ENCODE data around the gene ZBTB46.

The ZBTB46 gene

GRCh38 chr20:63767886-63768285 lies 63.2 kb downstream of the ZBTB46 start:
- DNase-seq (ENCODE audit: low spot score), result no peak

DNA sequence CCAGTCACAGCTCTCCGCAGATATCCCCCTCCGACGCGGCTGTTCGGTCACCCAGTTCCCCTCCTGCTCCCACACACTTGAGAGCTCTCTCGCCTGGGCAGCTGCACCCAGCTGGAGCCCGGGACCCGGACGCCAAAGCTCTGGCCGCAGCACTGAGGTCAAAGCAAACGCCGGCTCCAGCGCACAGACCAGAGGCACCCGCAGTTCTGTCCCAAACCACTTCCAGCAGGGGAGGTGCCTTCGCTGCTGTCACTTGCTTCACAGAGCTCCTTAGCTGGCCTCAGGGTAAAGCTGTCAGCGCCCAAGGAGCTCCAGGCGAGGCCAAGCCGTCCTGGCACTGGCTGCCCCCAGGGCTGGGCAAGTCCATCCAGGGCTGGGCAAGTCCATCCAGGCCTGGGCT lies 63.6 kb downstream of the ZBTB46 start:
- DNase-seq (ENCODE audit: low spot score), result no peak

DNA sequence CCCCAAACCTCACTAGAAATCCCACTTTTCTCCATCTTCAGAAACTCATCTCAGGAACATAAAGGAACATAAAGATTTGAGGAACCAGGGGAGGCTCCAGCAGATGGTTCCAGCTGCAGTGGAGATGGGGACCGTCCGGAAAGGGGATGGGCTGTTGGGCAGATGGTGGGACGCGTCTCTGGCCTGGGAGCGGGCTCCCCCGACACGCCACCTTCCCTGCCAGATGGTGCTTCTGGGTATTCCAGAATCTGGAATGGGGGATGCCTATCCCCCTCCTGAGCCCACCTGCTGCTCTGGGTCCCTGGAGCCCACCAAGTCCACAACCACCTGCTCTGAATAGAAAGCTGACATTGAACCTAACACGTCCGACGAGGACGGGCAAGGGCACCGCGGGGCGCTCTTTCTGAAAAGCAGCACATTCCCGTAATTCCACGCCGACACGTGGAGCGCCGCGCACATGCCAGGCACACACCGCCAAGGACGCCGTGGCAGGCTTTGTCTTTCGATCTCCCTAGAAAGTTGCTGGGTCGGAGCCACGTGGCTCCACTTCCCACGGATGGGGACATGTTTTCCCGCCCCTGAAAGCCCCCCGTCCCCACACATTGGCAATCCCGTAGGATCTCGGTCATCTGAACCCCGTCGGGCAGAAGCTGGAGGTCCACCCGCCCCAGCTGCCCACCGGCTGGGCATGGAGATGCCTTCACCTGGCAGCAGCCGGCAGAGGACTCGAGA lies 64.2 kb downstream of the ZBTB46 start:
- DNase-seq (ENCODE audit: low spot score), result no peak

- DNase-seq (ENCODE audit: low spot score), result no peak
Observed at GRCh38 chr20:63765902-63766301, 65.2 kb downstream of the ZBTB46 start.

DNA sequence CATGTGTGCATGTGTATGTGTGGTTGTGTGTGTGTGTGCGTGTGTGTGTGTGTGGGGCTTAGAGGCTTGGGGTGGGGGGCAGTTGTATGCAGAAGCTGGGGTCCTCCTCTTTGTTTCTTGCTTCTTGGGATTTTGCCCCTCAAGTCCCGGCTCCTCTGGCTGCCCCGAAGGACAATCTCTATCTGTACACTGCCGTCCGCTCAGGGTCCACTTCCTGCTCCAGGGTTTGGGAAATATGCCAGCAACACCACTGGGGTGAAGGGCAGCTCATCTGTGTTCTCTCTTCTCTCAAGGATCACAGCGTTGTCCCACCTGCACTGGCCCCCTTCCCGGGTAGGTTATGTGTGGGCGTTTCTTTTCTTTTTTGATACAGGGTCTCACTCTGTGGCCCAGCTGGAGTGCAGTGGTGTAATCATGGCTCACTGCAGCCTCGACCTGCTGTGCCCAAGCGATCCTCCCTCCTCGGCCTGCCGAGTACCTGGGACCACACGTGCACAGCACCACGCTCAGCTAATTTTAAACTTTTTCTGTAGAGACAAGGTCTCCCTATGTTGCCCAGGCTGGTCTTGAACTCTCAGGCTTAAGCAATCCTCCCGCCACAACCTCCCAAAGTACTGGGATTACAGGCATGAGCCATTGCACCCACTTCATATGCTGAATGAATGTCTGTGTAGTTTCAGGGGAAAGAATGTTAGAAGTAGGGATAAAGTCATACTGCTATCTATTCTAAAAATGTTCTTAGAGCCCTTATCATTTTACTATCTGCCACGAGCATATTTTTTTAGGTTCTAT lies 65.8 kb downstream of the ZBTB46 start:
- DNase-seq (ENCODE audit: low spot score), result no peak

- DNase-seq (ENCODE audit: low spot score), result no peak
Observed at GRCh38 chr20:63759377-63759901, 71.6 kb downstream of the ZBTB46 start.

- DNase-seq (ENCODE audit: low spot score), result no peak
Observed at GRCh38 chr20:63758152-63758551, 72.9 kb downstream of the ZBTB46 start.

DNA sequence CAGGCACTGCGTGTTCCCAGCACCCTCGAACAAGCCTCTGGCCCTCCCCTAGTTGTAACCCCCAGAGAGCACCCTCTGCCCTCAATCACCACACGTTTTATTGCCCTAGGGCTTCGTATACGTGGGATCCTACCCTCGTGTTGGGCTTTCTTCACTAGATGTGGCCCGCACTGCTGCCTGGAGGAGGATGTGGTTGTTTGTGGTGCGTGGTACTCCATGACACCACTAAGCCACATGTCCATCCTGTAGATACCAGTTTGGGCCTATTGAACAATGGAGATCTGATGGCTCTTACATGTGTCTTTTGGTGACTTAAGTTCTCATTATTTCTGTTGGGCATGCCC lies 74.4 kb downstream of the ZBTB46 start:
- no peak for DNase-seq (ENCODE audit: low spot score)

DNA sequence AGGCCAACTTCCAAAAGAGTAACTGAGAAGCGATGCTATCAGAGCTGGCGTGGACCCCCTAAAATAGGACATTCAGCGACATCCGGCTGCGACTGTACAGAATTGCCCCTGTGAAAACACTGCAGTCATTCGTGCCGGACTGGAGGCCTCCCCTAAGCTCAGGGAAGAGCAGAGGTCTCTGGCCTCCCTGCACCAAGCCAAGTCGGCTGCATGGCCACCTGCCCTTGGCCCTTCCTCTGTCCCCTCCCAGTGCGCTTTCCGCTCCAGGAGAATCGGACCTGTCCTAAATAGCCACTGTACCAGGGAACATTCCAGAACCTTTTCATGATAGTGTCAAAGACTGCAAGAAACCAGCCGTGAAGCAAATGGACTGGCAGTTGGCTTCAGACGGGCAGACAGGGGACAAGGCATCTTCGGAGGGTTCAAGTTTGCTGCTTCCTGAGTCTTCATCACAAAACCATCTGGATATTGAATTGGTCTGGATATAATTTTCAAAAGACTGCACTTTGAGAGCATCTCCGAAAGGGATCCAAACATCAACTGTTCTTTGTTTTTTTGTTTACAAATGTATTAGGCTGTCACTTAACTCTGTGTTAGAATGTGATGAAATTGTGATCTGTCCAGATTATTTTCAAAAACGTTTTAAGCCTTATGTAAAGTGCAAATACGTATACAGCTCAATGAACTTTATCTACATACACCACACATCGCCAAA lies 75.0 kb downstream of the ZBTB46 start:
- DNase-seq (ENCODE audit: low spot score), result no peak

GRCh38 chr20:63754008-63754407 lies 77.1 kb downstream of the ZBTB46 start:
- no peak for DNase-seq (ENCODE audit: low spot score)

DNA sequence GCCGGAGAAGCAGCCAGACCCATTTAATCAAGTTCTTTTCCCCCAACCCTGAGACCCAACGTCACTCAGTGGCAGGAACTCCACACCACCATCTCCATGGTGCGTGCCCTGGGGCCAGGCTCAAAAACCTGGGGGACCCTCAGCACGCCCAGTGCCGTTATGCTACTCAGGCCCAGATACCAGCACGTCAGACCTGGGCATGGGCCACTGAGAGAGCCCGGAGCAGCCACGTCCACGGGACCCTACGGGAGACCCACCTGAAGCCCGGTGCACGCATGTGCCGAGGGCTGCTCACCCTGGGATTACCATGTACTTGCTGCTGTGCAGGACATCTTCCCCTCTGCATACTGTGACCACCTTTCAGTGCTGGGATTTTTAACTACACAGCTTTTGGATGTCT lies 77.7 kb downstream of the ZBTB46 start:
- no peak for DNase-seq (ENCODE audit: low spot score)

DNA sequence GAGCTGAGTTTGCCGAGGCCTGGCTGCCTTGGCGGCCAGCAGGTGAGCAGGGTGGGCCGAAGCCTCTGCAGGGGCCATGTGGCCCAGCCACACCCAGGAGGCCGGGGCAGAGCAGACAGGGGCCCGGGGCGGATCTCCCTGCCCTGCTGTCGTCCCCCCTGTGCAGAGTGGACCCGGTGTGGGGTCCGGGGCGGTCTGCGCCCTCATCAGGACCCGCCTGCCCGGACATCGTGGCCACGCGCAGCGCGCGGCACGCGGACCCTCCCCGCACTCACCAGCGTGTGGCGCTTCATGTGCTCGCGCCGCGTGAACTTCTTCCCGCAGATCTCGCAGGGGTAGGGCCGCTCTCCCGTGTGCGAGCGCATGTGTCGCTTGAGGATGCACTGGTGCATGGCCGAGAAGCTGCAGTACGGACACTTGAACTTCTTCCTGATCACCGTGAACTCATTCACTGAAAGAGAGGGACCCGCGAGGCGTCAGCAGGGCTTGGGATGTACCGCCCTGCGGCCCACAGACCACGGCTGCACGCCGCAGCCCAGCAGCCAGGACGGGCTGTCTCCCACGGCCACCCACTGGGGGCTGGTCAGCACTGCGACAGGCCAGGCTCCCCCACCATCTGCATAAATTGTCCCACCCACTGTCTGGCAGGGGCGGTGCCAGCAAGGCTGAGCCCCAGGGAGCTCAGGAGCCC lies 78.5 kb downstream of the ZBTB46 start:
- DNase-seq (ENCODE audit: low spot score), result no peak

DNA sequence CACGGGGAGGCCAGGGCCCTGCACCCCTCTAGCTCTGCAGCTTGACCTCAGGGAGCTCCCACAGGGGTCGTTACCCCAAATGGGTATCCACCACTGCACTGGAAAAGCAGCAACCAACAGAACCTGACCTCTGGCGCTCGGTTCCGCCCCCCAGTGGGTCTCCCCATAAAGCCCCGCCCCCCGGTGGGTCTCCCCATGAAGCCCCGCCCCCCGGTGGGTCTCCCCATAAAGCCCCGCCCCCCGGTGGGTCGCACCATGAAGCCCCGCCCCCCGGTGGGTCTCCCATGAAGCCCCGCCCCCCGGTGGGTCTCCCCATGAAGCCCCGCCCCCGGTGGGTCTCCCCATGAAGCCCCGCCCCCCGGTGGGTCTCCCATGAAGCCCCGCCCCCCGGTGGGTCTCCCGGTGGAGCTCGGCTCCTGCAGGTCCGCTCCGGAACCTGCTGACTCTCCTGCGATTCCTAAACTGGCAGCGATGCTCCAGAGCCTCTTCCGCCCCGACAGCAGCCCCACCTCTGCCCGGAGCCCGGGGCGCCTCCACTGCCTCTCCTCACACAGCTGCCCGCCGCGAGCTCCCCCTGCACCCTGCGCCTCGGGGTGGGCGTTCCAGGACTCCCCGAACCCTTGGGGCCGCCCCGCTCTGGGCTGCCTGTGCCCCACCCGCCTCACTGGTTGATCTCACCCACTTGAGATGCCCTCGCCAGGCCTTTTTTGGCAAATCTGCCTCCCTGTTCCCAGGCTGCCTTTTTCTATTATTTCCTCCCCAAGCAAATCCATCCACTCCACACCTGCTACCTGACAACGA lies 79.4 kb downstream of the ZBTB46 start:
- DNase-seq (ENCODE audit: low spot score), result no peak

DNA sequence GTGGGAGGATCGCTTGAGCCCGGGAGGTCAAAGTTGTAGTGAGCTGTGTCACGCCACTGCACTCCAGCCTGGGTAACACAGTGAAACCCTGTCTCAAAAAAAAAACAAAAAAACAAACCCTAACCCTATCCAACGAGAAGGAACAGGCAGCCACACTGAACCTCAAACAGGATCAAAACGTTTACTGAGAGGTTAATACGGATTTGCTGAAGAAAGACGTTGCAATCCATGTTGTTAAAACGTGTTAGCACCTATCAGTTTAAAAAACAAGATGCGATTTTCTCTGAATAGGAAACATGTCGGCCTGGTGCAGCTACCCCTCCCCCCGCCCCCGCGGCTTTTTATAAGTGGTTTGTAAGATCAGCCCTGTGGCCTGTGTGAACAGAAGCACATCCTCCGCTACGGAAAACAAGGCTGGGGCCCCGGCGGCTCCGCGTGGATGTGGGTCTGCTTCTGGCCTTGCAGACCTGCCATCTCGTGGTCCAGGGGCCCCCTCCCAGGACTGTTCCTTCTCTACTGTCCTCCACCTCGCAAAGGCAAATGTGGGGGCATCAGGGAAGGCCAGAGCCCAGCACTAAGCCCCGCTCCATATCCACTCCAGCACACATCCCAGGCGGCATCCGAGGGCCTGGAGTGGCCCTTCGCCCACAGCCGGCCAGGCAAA lies 80.1 kb downstream of the ZBTB46 start:
- no peak for DNase-seq (ENCODE audit: low spot score)

GRCh38 chr20:63749597-63750508 lies 81.2 kb downstream of the ZBTB46 start:
- DNase-seq (ENCODE audit: low spot score), result no peak

DNA sequence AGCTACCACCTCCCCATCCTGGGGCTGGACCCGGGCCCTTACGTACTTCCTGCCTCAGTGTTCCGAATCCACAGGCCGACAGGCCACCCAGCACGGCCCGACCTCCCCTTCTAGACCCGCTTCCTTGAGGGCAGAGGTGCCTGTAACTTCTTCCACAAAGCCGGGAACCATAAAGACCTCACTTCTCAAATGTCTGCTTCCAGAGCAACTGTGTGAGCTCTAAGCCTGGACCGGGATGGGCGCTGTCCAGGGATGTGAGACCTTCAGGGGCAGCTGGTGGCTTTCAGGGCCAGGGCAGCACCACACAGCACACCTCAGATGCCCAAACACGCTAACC lies 82.2 kb downstream of the ZBTB46 start:
- no peak for DNase-seq (ENCODE audit: low spot score)

- peak; percentile 20 for DNase-seq (ENCODE audit: low spot score)
Observed at GRCh38 chr20:63748070-63748933, 82.8 kb downstream of the ZBTB46 start.

DNA sequence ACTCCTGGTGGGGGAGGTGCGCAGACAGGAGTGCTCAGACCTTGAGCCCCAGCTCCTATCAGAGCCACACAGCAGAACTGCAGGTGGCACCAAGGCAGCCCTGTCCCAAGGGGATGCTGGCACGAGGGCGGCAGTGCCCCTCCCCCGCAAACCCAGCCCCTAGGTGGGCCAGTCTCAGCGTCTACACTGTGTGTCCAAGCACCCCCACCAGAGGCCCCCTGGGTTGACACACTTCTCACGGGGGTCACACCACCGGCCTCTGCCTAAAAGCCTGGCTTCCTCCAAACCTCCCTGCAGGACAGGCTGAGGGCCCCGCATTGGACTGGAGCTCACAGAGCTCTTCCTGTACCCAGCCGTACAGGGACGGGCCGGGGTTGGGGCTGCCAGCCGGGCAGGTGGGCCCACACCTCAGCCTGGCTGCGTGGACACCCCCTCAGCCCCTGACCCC lies 83.4 kb downstream of the ZBTB46 start:
- peak; percentile 14 for DNase-seq (ENCODE audit: low spot score)
